ENCODE results near the gene FOXP1.
A peak's percentile ranks its signal among the peaks of the same experiment; 100 is the strongest.
"Not testable (repeated sequence)": the region's sequence is repeated elsewhere in the genome, so short reads cannot be mapped to it uniquely, and the experiment has no call there.

FOXP1 gene

DNA sequence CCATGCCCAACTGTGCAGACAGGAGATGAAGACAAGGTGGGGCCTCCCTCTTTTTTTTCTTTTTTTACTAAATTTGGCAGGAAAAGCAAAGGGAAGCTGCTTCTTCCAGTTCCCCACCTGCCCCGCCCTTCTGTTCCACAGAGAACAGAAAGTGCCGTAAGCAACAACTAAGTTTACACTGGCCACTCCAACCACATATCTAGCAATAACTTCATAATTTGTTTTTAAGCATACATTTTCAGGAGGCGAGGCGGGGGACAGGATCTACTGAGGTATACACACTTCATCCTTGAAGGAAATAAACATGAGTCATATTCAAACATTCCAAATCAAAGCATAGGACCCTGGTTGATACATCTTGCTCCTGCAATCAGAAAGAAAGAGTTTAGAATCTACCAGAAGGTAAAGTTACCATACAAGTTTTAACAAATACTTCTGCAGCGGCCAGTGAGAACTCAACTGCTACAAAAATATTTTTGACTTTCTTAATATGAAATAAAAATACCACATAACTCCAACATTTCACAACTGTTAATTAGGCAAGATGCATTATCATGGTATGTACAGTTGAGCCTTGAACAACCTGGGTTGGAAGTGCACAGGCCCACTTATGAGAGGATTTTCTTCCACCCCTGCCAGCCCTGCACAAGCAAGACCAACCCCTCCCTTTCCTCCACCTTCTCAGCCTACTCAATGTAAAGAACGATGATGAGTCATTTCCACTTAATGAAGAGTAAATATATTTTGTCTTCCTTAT lies 50.7 kb downstream of the FOXP1 start:
- DNase-seq (ENCODE audit: low read depth, low spot score) = peak; percentile 64
- TF ChIP-seq, protein P1, sequence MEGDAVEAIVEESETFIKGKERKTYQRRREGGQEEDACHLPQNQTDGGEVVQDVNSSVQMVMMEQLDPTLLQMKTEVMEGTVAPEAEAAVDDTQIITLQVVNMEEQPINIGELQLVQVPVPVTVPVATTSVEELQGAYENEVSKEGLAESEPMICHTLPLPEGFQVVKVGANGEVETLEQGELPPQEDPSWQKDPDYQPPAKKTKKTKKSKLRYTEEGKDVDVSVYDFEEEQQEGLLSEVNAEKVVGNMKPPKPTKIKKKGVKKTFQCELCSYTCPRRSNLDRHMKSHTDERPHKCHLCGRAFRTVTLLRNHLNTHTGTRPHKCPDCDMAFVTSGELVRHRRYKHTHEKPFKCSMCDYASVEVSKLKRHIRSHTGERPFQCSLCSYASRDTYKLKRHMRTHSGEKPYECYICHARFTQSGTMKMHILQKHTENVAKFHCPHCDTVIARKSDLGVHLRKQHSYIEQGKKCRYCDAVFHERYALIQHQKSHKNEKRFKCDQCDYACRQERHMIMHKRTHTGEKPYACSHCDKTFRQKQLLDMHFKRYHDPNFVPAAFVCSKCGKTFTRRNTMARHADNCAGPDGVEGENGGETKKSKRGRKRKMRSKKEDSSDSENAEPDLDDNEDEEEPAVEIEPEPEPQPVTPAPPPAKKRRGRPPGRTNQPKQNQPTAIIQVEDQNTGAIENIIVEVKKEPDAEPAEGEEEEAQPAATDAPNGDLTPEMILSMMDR (IDR thresholded peaks at IDR 0.05; ENCODE audit: low read depth, low read length) = no peak
- H3K4me3 ChIP-seq (ENCODE audit: low read depth, low read length) = no peak overlapping the region
- in situ Hi-C loops (cut with HindIII; ENCODE audit: low sequenced_read_pairs) = no loop called here

DNA sequence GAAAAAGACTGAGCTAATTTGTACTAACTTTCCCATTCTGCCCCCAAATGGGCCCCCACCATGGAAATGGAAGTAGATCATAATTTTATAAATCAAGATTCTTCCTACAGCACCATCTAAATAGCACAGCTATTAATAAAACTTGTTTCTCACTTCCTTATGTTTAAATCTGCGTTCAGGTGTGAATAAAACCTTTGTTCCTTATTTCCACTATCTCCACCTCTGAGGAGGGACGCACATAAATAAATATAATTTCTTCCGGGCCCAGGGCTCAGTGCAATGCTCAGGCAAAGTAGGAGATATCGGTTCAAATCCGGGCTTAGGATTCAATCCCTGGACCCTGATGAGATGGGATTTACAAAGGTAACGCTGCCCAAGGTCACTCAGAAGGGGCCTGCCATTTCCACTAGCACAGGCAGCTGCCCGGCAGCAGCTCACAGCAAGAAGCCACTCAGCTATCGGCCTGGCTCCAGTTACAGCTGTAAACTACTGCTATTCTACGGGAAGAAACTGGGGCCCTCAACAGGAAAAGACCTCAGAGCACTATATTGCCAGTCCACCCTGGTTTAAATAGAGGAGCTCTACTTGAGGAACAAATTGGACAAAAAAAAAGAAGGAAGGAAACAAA lies 52.5 kb downstream of the FOXP1 start:
- TF ChIP-seq, protein P1 (IDR thresholded peaks at IDR 0.05; ENCODE audit: low read depth, low read length) = no peak
- peak; percentile 48 for DNase-seq (ENCODE audit: low read depth, low spot score)
- H3K4me3 ChIP-seq (ENCODE audit: low read depth, low read length) = no peak overlapping the region
- in situ Hi-C loops (cut with HindIII; ENCODE audit: low sequenced_read_pairs) = no loop called here

DNA sequence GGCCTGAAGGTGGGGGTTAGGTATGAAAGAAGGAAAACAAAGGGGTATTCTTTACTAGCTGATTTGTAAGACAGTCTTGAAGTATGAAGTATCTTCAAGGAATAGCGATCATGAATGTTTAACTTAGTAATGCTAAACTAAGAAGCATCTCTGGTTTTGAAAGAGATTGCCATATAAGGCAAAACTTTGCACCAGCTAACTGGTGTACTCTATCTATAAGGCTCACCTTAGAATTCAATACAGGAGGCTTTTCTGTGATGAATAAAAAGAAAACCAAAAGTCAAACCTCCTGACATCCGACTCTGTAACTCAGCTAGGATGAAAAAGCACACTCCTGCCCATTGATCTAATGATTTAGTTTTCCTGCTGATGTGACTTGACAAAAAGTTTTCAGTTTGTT lies 54.7 kb downstream of the FOXP1 start:
- in situ Hi-C loops (cut with HindIII; ENCODE audit: low sequenced_read_pairs) = no loop called here
- TF ChIP-seq, protein P1 (IDR thresholded peaks at IDR 0.05; ENCODE audit: low read depth, low read length) = no peak
- DNase-seq (ENCODE audit: low read depth, low spot score) = no peak
- H3K4me3 ChIP-seq (ENCODE audit: low read depth, low read length) = no peak overlapping the region

DNA sequence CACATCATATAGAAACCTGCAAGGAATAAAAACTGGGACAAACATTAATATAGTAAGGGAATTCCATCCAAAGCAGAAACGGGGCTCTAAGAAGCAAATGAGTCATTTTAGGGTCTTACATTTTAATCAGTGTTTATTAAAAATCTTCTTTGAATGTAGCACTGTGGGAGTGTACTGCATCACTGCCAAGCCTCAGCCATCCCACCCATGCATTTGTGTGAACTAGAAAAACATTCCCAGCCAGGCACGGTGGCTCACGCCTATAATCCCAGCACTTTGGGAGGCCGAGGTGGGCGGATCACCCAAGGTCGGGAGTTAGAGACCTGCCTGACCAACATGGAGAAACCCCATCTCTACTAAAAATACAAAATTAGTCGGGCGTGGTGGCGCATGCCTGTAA lies 57.1 kb downstream of the FOXP1 start:
- in situ Hi-C loops (cut with HindIII; ENCODE audit: low sequenced_read_pairs); H3K4me3 ChIP-seq (ENCODE audit: low read depth, low read length); DNase-seq (ENCODE audit: low read depth, low spot score): not testable (repeated sequence)

DNA sequence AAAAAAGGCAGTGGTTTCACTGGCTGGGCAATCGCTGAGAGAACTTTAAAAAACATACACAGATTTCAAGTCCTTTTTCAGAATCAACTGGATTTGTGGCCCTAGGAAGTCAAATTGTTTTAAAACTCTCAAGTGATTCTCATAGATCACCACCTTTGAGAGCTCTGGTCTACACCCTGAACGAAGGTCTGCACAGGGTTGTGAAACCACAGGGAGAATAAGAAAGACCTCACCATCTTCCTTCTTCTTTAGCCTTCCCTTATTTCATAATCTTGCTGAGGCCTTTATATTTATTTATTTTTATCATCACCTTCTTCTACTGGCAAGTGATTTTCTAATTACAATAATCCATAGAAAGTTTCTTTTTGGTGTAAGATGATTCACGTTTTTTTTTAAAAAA lies 58.1 kb downstream of the FOXP1 start:
- TF ChIP-seq, protein P1 (IDR thresholded peaks at IDR 0.05; ENCODE audit: low read depth, low read length) = no peak
- in situ Hi-C loops (cut with HindIII; ENCODE audit: low sequenced_read_pairs) = no loop called here
- no peak overlapping the region for H3K4me3 ChIP-seq (ENCODE audit: low read depth, low read length)
- no peak for DNase-seq (ENCODE audit: low read depth, low spot score)

DNA sequence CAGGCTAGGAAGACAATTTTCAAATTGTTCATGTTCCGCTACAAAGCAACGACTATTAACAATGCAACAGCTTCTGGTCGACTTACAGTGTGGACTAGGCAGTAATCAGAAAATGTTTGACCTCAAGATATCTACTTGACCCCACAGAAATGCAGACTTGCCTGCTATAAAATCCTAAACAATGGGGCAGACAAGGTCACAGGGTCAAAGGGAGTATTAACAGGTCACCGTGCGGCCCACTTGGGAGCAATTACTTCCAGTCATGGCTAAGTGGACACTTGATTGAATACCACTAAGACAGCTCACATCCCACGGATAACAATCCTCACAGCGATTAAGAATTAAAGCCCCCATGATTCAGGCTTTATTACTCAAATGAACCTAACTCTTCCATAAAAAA lies 58.9 kb downstream of the FOXP1 start:
- H3K4me3 ChIP-seq (ENCODE audit: low read depth, low read length) = no peak overlapping the region
- TF ChIP-seq, protein P1 (IDR thresholded peaks at IDR 0.05; ENCODE audit: low read depth, low read length) = no peak
- no peak for DNase-seq (ENCODE audit: low read depth, low spot score)
- in situ Hi-C loops (cut with HindIII; ENCODE audit: low sequenced_read_pairs) = no loop called here

DNA sequence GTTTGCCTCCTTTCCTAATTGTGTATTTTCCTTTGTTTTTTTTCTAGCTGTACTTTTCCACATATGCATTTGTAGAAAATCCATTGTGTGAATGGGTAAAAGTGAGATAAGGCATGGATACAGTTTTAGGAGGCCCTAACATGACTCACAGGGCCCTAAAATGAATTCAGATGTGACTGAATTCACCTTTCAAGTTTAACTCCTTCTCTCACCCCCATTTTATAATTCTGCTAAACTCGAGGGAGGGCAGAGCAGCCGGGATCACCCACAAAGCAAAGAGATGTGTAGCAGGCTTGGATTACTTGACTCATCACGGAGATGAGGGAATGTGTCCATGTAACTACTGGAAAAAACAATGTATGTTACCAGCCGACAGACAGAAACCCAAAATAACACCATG lies 59.9 kb downstream of the FOXP1 start:
- TF ChIP-seq, protein P1 (IDR thresholded peaks at IDR 0.05; ENCODE audit: low read depth, low read length) = no peak
- H3K4me3 ChIP-seq (ENCODE audit: low read depth, low read length) = no peak overlapping the region
- DNase-seq (ENCODE audit: low read depth, low spot score) = no peak
- in situ Hi-C loops (cut with HindIII; ENCODE audit: low sequenced_read_pairs) = no loop called here

All from astrocyte of the spinal cord (primary cell).